Measurements from ENCODE around the gene MMEL1.
"Not testable (repeated sequence)": the region's sequence is repeated elsewhere in the genome, so short reads cannot be mapped to it uniquely, and the experiment has no call there.

MMEL1 gene

GRCh38 chr1:2575801-2576663, 56.8 kb downstream of the MMEL1 start:
- DNase-seq (ENCODE audit: low spot score) (no peak), FAIRE-seq (no peak)

GRCh38 chr1:2574350-2574749, 58.5 kb downstream of the MMEL1 start:
- DNase-seq (ENCODE audit: low spot score) (no peak), FAIRE-seq (no peak)

- FAIRE-seq: no peak
Measured at GRCh38 chr1:2573250-2573920, 59.4 kb downstream of the MMEL1 start.

GRCh38 chr1:2571348-2571747, 61.5 kb downstream of the MMEL1 start:
- DNase-seq (ENCODE audit: low spot score): no peak
- no peak for FAIRE-seq

More at GRCh38 chr1:2573250-2573920, 59.4 kb downstream of the MMEL1 start:
- DNase-seq (ENCODE audit: low spot score): no peak

GRCh38 chr1:2570332-2570731, 62.5 kb downstream of the MMEL1 start:
- DNase-seq (ENCODE audit: low spot score) (no peak), FAIRE-seq (no peak)

GRCh38 chr1:2569703-2570102, 63.1 kb downstream of the MMEL1 start:
- FAIRE-seq; DNase-seq (ENCODE audit: low spot score): not testable (repeated sequence)

GRCh38 chr1:2569060-2569459, 63.8 kb downstream of the MMEL1 start:
- FAIRE-seq (no peak), DNase-seq (ENCODE audit: low spot score) (no peak)

GRCh38 chr1:2568187-2568816, 64.5 kb downstream of the MMEL1 start:
- DNase-seq (ENCODE audit: low spot score); FAIRE-seq: not testable (repeated sequence)

GRCh38 chr1:2567083-2567679, 65.6 kb downstream of the MMEL1 start:
- DNase-seq (ENCODE audit: low spot score) (no peak), FAIRE-seq (no peak)

GRCh38 chr1:2566101-2567045, 66.4 kb downstream of the MMEL1 start:
- FAIRE-seq (no peak), DNase-seq (ENCODE audit: low spot score) (peak; percentile 44)

- FAIRE-seq: no peak
- DNase-seq (ENCODE audit: low spot score): no peak
Measured at GRCh38 chr1:2564815-2565374, 67.9 kb downstream of the MMEL1 start.

- FAIRE-seq (no peak), DNase-seq (ENCODE audit: low spot score) (no peak)
Measured at GRCh38 chr1:2564006-2564814, 68.6 kb downstream of the MMEL1 start.

- FAIRE-seq: no peak
- DNase-seq (ENCODE audit: low spot score): no peak
Measured at GRCh38 chr1:2563205-2563604, 69.6 kb downstream of the MMEL1 start.

- DNase-seq (ENCODE audit: low spot score) (no peak), FAIRE-seq (no peak)
Measured at GRCh38 chr1:2561898-2562895, 70.6 kb downstream of the MMEL1 start.

- DNase-seq (ENCODE audit: low spot score): no peak
- no peak for FAIRE-seq
Measured at GRCh38 chr1:2561446-2561845, 71.4 kb downstream of the MMEL1 start.

GRCh38 chr1:2560299-2561073, 72.3 kb downstream of the MMEL1 start:
- FAIRE-seq (no peak), DNase-seq (ENCODE audit: low spot score) (no peak)

GRCh38 chr1:2559509-2560298, 73.1 kb downstream of the MMEL1 start:
- FAIRE-seq (no peak), DNase-seq (ENCODE audit: low spot score) (no peak)
